GM19328 (cell line): Measurements from ENCODE around the gene CYB5A.

Source experiments
- ATAC-seq: cut with Tn5 transposase; IDR thresholded peaks from one replicate; pipeline ENCODE4 v1.9.1; 2021; ENCODE audit warnings: mild to moderate bottlenecking, moderate library complexity; ENCODE audit not compliant: unreplicated experiment

CYB5A gene

DNA sequence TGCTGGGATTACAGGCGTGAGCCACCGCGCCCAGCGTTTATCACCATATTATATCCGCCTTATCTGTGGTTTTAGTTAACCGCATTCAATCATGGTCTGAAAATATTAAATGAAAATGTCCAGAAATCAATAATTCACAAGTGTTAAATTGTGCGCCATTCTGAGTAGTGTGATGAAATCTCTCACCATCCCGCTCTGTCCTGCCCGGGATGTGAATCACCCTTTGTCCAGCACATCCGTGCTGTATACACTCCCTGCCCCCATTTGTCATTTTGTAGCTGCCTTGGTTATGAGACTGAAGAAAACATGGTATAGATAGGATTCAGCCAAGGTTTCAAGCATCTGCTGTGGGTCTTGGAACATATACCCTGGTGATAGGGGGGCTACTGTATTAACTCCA is 72.7 kb downstream of the CYB5A start:
- no peak for ATAC-seq

DNA sequence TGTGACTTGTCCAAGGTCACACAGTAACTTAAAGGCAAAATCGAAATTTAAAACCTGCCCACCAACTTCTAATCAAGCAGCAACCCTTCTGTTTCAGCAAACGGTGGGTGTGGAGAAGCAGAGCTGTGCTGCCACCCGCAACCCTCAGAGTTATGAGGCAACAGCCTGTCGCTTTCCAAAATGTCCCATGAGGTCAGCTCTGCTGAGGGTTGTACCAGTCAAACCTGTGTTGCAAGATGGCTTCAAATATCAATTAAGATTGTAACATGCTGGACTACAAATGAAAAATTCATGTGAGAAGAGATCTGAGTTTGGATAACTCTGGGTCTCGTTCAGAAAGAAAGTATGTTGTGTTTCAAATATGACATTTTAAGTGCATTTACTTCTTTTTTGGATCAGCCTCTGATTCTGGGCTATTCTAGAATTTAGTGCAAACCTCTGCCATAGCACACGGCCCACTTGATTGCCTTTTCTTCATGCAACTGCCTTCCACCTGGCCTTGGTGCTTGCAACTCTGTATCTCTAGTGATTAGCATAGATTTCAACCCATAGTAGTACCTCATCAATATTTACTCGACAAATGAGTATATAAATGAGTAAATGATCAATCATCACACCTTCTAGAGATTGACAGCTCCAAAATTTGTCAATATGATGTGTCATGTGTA is 74.2 kb downstream of the CYB5A start:
- no peak for ATAC-seq

DNA sequence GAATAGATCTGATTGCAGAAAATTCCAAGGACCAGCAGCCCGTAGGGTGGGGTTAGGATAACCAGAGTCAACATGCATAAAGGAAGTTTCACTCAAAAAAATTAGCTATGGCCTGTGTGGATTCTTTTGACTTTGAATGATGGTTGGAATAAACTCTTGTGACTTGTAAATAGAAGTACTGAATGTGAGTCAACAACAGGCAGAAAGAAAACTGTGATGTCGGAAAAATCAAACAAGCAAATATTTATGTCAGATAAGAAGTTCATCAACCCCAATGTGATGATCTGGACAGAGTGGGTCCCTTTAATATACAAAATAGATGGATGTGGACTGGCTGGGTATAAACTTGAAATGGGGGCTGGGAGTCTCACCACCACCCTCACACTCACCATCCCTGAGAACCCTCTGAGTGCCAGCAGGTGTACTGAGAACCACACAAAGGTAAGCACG is 75.1 kb downstream of the CYB5A start:
- ATAC-seq, result no peak

DNA sequence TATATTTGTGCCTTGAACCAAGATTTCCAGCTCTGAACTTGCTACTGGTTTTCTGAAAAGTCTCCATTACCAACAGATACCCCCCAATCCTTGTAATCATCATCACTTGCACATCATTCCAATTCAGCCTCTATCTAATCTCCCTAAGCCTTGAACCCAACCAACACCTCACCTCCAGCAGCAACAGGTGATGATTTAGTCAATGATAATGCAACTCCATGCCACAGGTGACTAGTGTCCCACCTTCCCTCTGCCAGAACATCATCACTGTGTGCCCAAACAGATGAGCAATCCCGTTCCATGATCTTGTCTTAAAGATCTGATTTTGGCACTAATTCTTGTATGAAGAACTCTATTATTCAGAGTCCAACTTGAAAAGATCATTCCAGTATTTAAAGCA is 75.9 kb downstream of the CYB5A start:
- no peak for ATAC-seq

DNA sequence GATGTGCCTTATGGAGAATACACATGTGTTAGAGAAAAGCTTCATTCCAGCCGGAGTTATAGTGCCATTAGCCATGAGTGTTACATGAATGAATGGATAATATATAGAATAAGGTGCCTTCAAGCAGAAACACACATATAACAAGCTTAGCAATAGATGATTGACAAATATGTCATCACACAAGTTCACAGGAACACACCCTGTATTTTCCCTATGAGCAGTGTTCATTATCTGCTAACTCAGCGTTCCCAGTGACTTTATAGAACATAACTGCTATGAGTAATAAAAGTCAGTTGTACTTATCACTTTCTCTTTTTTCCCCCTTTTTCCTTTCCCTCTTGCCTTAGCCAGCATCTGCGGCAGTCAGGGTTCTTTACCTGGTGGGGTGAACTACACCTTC is 78.3 kb downstream of the CYB5A start:
- ATAC-seq, result no peak

DNA sequence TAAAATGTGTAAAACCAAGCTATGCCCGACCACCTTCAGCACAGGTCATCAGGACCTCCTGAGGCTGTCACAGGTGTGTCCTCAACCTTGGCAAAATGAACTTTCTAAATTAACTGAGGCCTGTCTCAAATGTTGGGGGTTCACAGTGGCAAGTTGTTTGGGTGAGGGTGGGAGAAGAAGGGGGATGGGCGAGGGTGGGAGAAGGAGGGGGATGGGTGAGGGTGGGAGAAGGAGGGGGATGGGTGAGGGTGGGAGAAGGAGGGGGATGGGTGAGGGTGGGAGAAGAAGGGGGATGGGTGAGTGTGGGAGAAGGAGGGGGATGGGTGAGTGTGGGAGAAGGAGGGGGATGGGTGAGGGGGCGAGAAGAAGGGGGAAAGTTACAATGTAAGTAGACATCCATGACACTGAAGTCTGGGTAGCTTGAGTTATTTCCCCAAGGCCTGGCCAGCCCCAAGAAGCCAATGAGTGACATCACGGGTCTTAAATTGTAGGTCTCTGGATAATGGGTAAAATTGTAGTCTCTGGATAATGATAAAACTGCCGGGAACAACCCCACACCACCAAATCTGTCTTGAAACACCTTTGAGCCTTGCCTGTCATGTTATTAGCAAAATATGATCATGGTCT is 87.1 kb downstream of the CYB5A start:
- ATAC-seq, result no peak

DNA sequence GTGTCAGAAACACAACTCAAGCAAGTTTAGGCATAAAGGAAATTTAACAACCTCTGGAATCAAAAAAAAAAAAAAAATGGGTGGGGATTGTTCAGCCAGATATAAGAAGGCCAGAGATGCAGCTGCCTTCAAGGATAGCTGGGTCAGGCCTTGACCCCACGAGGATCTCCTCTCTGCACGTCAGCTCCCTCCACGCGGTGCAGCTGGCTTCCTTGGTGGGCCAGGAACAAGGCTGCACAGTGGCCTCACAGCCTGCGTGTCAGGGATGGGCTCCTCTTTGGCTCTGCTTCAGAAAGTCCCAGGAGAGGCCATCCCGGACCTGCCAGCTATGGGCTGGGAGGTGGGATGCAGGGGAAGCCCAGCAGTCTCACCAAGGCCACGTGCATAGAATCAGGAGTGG is 88.0 kb downstream of the CYB5A start:
- ATAC-seq, result no peak
